Stimulated activated CD8-positive, alpha-beta memory T cell treated with anti-CD3 and anti-CD28 coated beads, Interleukin-12 subunit alpha, Interleukin-12 subunit beta, amount 100 ng/mL, for 24 hours (primary cell): ENCODE measurements around the gene MB21D2.
"Not testable (repeated sequence)": the region's sequence is repeated elsewhere in the genome, so short reads cannot be mapped to it uniquely, and the experiment has no call there.

Source experiments
- DNase-seq: peaks from one replicate; pipeline ENCODE4 v3.0.0-alpha.2; 2020; ENCODE audit errors: extremely low read depth

Gene MB21D2

GRCh38 chr3:192802957-192803899 lies 114.4 kb downstream of the MB21D2 start:
- DNase-seq = no peak

DNA sequence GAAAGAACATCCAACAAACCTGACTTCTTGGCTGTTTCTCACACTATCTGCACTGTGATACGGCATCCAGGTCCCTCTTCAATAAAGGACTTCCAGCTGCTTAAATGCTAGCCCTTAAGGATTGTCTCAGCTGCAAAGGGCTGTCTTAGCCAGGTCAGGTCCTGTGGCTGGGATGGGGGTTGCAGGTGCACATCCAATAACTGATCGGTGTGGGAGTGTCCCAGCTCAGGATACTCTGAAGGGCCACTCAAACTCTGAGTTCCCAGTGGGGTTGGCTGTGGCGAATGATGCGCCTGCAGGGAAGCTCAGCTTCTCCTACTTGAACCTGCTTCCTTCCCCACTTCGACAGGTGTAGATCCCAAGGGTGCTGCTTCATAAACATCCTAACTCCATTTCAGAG lies 115.7 kb downstream of the MB21D2 start:
- no peak for DNase-seq

DNA sequence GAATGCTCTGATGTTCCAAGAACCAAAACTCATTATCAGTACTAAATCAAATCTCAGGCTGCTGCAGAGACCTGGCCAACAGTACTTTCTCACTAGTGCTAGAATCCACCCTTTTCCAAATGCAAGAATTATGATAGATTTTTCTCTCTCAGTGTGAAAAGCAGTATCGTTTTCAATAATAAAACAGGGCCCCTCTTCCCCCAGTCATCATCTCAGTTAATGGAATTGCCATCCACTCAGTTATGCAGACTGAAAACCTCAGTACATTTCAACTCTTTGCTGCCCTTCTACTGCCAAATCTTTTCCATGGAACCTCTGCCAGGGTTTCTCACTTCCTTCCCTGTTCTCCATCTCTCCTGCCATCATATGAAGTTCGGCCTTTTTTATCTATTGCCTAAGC lies 117.9 kb downstream of the MB21D2 start:
- DNase-seq = no peak

GRCh38 chr3:192795021-192795420 lies 122.6 kb downstream of the MB21D2 start:
- no peak for DNase-seq

GRCh38 chr3:192794216-192794615 lies 123.4 kb downstream of the MB21D2 start:
- no peak for DNase-seq

GRCh38 chr3:192788816-192789515 lies 128.7 kb downstream of the MB21D2 start:
- not testable (repeated sequence) for DNase-seq

DNA sequence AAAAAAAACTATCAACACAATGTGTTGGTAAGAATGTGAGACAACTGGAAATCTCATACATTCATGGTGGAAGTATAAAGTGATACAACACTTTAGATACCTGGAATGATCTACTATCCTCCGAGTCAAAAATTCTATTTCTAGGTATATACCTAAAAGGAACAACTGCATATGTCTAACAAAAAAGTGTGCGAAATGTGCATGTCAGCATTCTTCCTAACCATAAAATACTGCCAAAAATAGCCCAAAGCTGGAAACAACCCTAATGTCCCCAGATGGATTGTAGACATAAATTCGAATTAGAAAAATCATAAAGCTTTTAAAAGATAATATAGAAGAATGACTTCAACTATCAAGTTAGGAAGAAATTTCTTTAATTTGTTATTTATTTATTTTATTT lies 139.1 kb downstream of the MB21D2 start:
- DNase-seq = no peak

DNA sequence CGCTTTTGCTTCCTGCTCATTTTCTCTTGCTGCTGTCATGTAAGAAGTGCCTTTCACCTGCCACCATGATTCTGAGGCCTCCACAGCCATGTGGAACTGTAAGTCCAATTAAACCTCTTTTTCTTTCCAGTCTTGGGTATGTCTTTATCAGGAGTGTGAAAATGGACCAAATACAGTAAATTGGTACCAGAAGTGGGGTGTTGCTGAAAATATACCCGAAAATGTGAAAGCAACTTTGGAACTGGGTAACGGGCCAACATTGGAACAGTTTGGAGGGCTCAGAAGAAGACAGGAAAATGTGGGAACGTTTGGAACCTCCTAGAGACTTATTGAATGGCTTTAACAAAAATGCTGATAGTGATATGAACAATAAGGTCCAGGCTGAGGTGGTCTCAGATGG lies 143.3 kb downstream of the MB21D2 start:
- DNase-seq = not testable (repeated sequence)

GRCh38 chr3:192772240-192772894 lies 145.3 kb downstream of the MB21D2 start:
- no peak for DNase-seq

- no peak for DNase-seq
Observed at GRCh38 chr3:192758654-192759053, 159.0 kb downstream of the MB21D2 start.

- DNase-seq = no peak
Observed at GRCh38 chr3:192751148-192751547, 166.5 kb downstream of the MB21D2 start.

GRCh38 chr3:192750201-192750600 lies 167.5 kb downstream of the MB21D2 start:
- no peak for DNase-seq

- no peak for DNase-seq
Observed at GRCh38 chr3:192747746-192748145, 169.9 kb downstream of the MB21D2 start.

DNA sequence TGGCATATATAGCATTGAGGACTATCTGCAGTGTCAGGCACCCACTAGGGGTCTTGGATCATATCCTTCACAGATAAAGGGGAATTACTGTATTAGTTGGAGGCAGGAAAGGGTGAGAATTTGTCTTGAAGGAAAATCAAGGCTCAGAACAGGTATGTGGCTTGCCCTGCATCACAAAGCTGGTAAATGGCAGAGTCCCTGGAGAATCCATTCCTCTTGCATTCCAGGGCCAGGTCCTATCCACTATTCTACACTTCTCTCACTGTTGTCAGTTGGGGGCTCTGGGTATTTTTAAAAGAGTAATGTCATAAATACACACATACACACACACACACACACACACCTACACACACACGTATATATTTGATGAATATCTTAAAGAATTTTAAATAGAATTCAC lies 170.5 kb downstream of the MB21D2 start:
- no peak for DNase-seq
